Small intestine (tissue), 7 donors: Measurements from ENCODE around the gene TBCD. TPM values are rescaled to one million over a fixed set of nuclear protein-coding genes. Genes with fewer than 3 reads are reported as not detected.
"Not testable (repeated sequence)": the region's sequence is repeated elsewhere in the genome, so short reads cannot be mapped to it uniquely, and the experiment has no call there.

ENCODE experiments used
- DNase-seq, 2 donors: peaks; one replicate each; pipeline versions ENCODE4 v3.0.0 to v3.0.0-alpha.2; 2013
- FAIRE-seq: peaks from 2 replicates; lab custom pipeline; 2012; peaks lifted over from hg19 to GRCh38; lab: Jason Lieb, UNC
- H3K27ac ChIP-seq, 3 donors: one replicate each; pipeline ENCODE4 v1.5.1; 2013; ENCODE audit warnings: low read length in 2 of 3, mild to moderate bottlenecking in 2 of 3, control low read depth in 1 of 3, inconsistent platforms in 1 of 3, low read depth in 1 of 3, moderate library complexity in 1 of 3
- H3K27me3 ChIP-seq, 3 donors: one replicate each; pipeline ENCODE4 v1.6.1; 2013; ENCODE audit warnings: low read length in 3 of 3, inconsistent platforms in 1 of 3; ENCODE audit not compliant: control insufficient read depth in 3 of 3, insufficient read depth in 3 of 3
- H3K36me3 ChIP-seq, 3 donors: one replicate each; pipeline ENCODE4 v1.6.1; 2013; ENCODE audit warnings: low read length in 3 of 3, inconsistent platforms in 1 of 3, low read depth in 1 of 3, mild to moderate bottlenecking in 1 of 3, moderate library complexity in 1 of 3; ENCODE audit not compliant: control insufficient read depth in 3 of 3, insufficient read depth in 2 of 3
- H3K4me1 ChIP-seq, 3 donors: one replicate each; pipeline ENCODE4 v1.6.1; 2013; ENCODE audit warnings: low read length in 2 of 3, inconsistent platforms in 1 of 3, low read depth in 1 of 3, mild to moderate bottlenecking in 1 of 3, moderate library complexity in 1 of 3; ENCODE audit not compliant: control insufficient read depth in 3 of 3, insufficient read depth in 2 of 3
- H3K4me3 ChIP-seq, 3 donors: one replicate each; pipeline ENCODE4 v1.5.1; 2013; ENCODE audit warnings: low read length in 3 of 3, control low read depth in 1 of 3, inconsistent platforms in 1 of 3, low read depth in 1 of 3, mild to moderate bottlenecking in 1 of 3, moderate library complexity in 1 of 3
- H3K9me3 ChIP-seq, 2 donors: one replicate each; pipeline ENCODE4 v1.6.1; 2013; ENCODE audit warnings: low read depth in 1 of 2, low read length in 1 of 2; ENCODE audit not compliant: control insufficient read depth in 2 of 2, insufficient read depth in 1 of 2
- WGBS, 3 donors: extraction: QIAGEN DNeasy Blood & Tissue Kit; methylation state at CpG; one replicate each; pipeline ENCODE4 v1.1.7; 2013; 5-methylcytosine and 5-hydroxymethylcytosine counted together
- polyA plus RNA-seq, 4 donors: library from polyadenylated mRNA; stranded (reverse) in 3 of 4; unstranded in 1 of 4; fragments of 200-250 nt in 3 of 4; fragments of 120-200 nt in 1 of 4; gene quantifications; one replicate each; pipeline versions ENCODE4 v1.2.1 to v1.2.3, GENCODE V29; 2013
- donor health status: healthy with polysubstance abuse.
- donor health status: control.
- donor health status: control.
- donor health status: Bipolar disorder and iron deficiency.
- donor health status: healthy.

The TBCD gene
- polyA plus RNA-seq, 4 donors = 38.7 to 83.7 (median 67.3) TPM

GRCh38 chr17:82964851-82965341, 213.0 kb downstream of the TBCD start:
- no peak for FAIRE-seq
- Histone ChIP-seq H3K4me3 (no peak overlapping the region), H3K9me3 (no peaks in the 10 kb centered on the region), H3K27ac (no peak overlapping the region), H3K27me3 (no peaks in the 10 kb centered on the region), H3K4me1 (peaks cover 0 to 4% (median 0%) of the 10 kb centered on the region in 3 donors), H3K36me3 (peaks cover 0 to 8% (median 0%) of the 10 kb centered on the region in 3 donors)
- DNase-seq = no peak
- 83 to 88% (median 83%) methylated on average over 23 to 25 of the region's 25 CpGs for WGBS, 3 donors

DNA sequence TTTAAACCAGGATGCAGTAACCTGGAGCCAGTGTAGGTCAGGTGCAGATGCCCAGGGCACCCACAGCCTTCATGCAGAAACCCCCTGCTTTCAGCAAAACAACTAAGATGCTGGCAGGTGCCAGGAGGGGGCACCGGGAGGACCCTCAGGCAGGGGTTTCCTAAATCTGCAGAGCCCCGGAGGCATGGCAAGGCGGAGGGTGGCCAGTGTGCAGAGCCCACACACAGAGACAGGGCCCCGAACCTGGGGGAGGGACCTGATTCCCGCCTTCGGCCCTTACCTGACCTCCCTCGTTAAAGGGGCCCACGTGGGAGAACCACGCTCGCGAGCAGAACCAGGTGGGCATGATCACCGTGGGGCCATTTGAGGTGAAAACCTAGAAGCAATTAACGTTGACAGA, 213.5 kb downstream of the TBCD start:
- Histone ChIP-seq H3K27me3 (no peaks in the 10 kb centered on the region), H3K27ac (no peak overlapping the region), H3K4me3 (no peak overlapping the region), H3K36me3 (peaks cover 0 to 8% (median 0%) of the 10 kb centered on the region in 3 donors), H3K4me1 (peaks cover 0 to 4% (median 0%) of the 10 kb centered on the region in 3 donors), H3K9me3 (no peaks in the 10 kb centered on the region)
- DNase-seq (no peak), FAIRE-seq (no peak)
- 85 to 91% (median 91%) methylated on average over 13 of the region's 13 CpGs for whole genome bisulfite sequencing, 3 donors

- WGBS, 3 donors = 91 to 93% (median 92%) methylated on average over 7 of the region's 7 CpGs
- no peak for DNase-seq
- Histone ChIP-seq H3K4me1 (peaks cover 0 to 4% (median 0%) of the 10 kb centered on the region in 3 donors), H3K27me3 (no peaks in the 10 kb centered on the region), H3K4me3 (no peak overlapping the region), H3K27ac (no peak overlapping the region), H3K9me3 (no peaks in the 10 kb centered on the region), H3K36me3 (peaks cover 0 to 5% (median 0%) of the 10 kb centered on the region in 3 donors)
- no peak for FAIRE-seq
These were observed 214.6 kb downstream of the TBCD start for GRCh38 chr17:82966415-82966814.

DNA sequence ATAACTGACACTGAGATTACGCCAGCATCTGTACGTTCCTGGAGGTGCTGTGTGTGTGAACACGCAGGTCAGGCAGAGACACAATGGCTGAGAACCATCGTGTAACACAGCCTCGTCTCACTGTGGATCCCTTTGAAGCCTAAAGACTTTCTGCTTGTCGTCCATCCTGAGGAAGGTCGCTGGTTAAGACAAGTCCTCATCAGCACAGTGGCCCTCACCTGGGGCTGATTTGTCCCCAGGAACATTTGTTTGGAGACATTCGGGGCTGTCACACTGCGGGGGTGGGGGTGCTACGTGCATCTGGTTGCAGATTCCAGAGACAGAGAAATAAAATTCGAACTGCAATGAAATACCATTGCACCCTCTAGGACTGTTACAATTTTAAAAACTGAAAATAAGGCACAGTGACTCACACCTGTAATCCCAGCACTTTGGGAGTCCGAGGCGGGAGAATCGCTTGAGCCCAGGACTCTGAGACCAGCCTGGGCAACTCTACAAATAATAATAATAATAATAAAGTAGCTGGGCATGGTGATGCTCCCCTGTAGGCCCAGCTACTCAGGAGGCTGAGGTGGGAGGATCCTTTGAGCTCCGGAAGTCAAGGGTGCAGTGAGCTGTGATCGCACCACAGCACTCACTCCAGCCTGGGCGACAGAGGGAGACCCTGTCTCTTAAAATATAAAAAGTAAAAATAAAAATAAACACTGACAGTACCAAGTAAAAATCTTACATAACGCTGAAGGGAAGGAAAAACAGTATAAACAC, 215.6 kb downstream of the TBCD start:
- FAIRE-seq = no peak
- DNase-seq = no peak
- WGBS, 3 donors = 88 to 94% (median 90%) methylated on average over 18 of the region's 18 CpGs
- Histone ChIP-seq H3K27me3 (no peaks in the 10 kb centered on the region), H3K36me3 (peaks cover 0 to 5% (median 0%) of the 10 kb centered on the region in 3 donors), H3K4me3 (no peak overlapping the region), H3K4me1 (peaks cover 0 to 4% (median 0%) of the 10 kb centered on the region in 3 donors), H3K27ac (no peak overlapping the region), H3K9me3 (no peaks in the 10 kb centered on the region)

- not testable (repeated sequence) for H3K9me3 ChIP-seq, H3K27ac ChIP-seq, H3K4me3 ChIP-seq, FAIRE-seq, DNase-seq, H3K27me3 ChIP-seq, H3K4me1 ChIP-seq, H3K36me3 ChIP-seq
- WGBS, 3 donors = 74 to 79% (median 77%) methylated on average over 29 to 33 of the region's 33 CpGs
These were observed 216.4 kb downstream of the TBCD start for GRCh38 chr17:82968033-82968841.

DNA sequence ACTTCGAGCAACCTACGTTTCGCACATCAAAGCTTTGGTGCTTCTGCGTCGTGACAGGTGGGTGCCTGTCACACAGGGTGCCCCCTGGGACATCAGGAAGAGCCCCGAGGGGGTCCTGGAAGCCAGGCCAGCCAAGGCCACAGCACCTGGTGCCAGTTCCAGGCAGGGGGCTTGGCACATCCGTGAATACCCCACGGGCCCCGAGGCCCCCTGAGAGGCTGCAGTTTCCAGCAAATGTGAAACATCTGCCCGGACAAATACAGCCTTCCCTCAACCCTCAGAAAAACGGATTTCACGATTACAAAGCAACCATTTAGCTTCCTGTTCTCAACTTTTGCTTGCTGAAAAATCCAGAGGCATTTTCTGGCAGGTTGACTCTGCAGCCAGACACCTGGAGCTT, 218.2 kb downstream of the TBCD start:
- 67 to 84% (median 73%) methylated on average over 12 of the region's 12 CpGs for WGBS, 3 donors
- H3K4me3 ChIP-seq = no peak overlapping the region
- FAIRE-seq (no peak), DNase-seq (no peak)
- H3K4me1 ChIP-seq = no peaks in the 10 kb centered on the region
- no peaks in the 10 kb centered on the region for H3K27me3 ChIP-seq
- H3K9me3 ChIP-seq = no peaks in the 10 kb centered on the region
- no peak overlapping the region for H3K27ac ChIP-seq
- peaks cover 0 to 5% (median 0%) of the 10 kb centered on the region in 3 donors for H3K36me3 ChIP-seq

DNA sequence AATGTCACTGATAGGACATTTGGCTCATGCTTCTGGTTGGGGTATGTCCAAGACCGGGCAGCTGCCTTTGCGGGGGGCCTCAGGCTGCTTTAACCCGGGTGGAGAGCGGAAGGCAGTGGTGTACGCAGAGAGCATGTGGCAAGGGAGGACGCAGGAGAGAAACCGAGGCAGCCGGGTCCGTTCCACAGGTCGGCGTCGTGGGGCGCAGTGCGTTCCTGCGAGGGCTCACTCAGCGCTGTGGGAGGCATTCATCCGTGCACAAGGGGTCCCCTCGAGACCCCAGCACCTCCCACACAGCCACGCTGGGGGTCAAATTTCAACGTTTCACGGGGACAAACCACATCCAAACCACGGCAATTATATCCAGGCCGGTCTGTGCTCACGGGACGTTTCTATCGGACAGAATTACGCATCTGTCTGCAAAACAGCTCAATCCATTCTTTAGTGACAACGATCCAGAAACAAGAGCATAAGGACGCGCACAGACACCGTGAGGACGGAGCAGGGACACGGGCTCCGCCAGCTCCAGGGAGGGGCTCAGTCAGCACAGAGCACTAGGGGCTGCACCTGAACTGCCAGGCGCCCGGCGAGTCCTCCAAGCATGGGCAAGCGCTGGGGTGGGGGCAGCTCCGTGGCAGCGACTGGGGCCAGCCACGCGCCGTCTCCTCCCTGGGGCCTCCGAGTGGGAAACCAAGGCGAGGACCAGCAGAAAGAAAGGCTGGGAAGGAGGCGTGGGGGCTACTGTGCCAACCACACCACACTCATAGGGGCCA, 219.1 kb downstream of the TBCD start:
- WGBS, 3 donors = 93 to 96% (median 95%) methylated on average over 46 of the region's 46 CpGs

More for the DNA sequence above, 219.1 kb downstream of the TBCD start:
- no peaks in the 10 kb centered on the region for H3K4me1 ChIP-seq
- H3K36me3 ChIP-seq = peaks cover 0 to 2% (median 0%) of the 10 kb centered on the region in 3 donors
- no peak overlapping the region for H3K4me3 ChIP-seq
- H3K9me3 ChIP-seq = no peaks in the 10 kb centered on the region
- no peak overlapping the region for H3K27ac ChIP-seq
- FAIRE-seq (no peak), DNase-seq (no peak)
- H3K27me3 ChIP-seq = no peaks in the 10 kb centered on the region
